OCI-LY1 (cell line): ENCODE results near the gene SELE.

ENCODE experiments used
- EZH2 ChIP-seq: fragments of 200-600 bp; sonication (generic), shearing (Covaris generic); IDR thresholded peaks from 2 replicates; pipeline ENCODE4 v1.8.0; 2017; ENCODE audit warnings: borderline replicate concordance, mixed run types, mild to moderate bottlenecking, antibody characterized with exemption, low read length, moderate library complexity, mixed read lengths
- TF ChIP-seq, protein P1 (sequence below): fragments of 200-600 bp; sonication (generic), shearing (Covaris generic); IDR thresholded peaks from 2 replicates; pipeline ENCODE4 v1.5.1; 2017; ENCODE audit warnings: mild to moderate bottlenecking, antibody characterized with exemption, low read length, moderate library complexity, mixed read lengths

DNA sequence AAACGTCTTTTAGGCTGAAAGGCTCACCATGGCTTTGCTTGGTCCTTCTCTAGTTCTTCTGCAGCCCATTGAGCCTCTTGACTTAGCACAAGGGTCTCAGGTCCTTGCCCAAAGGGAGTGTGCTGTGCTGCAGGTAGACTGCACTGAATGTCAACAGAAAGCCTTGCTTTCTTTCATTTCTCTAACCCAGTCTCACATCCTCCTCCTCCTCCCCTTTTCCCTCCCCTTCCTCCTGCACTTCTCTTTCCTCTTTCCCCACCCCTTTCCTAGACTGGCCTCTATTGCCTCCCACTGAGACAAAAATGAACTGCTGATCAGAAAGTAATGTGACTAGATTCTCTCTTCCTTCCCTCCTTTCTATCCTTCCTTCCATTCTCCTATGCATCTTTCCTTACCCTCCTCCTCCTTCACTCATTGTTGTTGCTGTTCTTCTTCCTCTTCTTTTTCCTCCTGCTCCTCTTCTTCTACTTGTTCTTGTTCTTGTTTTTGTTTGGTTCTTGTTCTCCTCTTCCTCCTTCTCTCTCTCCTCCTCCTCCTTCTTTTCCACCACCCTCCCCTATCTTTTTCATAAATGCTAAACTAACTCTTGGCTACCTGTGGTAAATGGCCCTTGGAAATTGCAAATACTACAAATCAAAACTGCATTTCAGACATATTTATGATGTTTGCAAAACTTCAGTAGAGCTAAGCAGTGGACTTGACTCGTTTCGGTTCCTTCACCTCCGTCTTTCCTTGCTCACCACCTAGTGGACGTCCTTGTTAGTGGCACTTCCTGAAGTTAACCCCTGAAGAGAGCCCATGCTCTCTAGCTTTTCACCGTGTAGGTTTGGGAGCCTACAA lies 22.2 kb downstream of the SELE start, which contains the start of gene SELL:
- TF ChIP-seq, protein P1, sequence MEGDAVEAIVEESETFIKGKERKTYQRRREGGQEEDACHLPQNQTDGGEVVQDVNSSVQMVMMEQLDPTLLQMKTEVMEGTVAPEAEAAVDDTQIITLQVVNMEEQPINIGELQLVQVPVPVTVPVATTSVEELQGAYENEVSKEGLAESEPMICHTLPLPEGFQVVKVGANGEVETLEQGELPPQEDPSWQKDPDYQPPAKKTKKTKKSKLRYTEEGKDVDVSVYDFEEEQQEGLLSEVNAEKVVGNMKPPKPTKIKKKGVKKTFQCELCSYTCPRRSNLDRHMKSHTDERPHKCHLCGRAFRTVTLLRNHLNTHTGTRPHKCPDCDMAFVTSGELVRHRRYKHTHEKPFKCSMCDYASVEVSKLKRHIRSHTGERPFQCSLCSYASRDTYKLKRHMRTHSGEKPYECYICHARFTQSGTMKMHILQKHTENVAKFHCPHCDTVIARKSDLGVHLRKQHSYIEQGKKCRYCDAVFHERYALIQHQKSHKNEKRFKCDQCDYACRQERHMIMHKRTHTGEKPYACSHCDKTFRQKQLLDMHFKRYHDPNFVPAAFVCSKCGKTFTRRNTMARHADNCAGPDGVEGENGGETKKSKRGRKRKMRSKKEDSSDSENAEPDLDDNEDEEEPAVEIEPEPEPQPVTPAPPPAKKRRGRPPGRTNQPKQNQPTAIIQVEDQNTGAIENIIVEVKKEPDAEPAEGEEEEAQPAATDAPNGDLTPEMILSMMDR = peak; percentile 87
- TF ChIP-seq EZH2 = no peak
